Karpas-422 (cell line): Measurements from ENCODE around the gene PDGFD. TPM values are rescaled to one million over a fixed set of nuclear protein-coding genes. Genes with fewer than 3 reads are reported as not detected.

ENCODE experiments used
- DNase-seq: peaks from one replicate; pipeline ENCODE4 v3.0.0-alpha.2; 2015
- H2AFZ ChIP-seq: fragments of 200-600 bp; sonication (generic); 2 replicates; pipeline ENCODE4 v1.6.1; 2014; ENCODE audit warnings: antibody characterized with exemption, low read length, mixed read lengths
- H3K27ac ChIP-seq: fragments of 200-600 bp; sonication (generic); 2 replicates; pipeline ENCODE4 v1.5.1; 2014; ENCODE audit warnings: mild to moderate bottlenecking, low read length, moderate library complexity
- H3K27me3 ChIP-seq: fragments of 200-600 bp; sonication (generic); 2 replicates; pipeline ENCODE4 v1.6.1; 2014; ENCODE audit warnings: low read length, mixed read lengths
- H3K36me3 ChIP-seq: fragments of 200-600 bp; sonication (generic); 2 replicates; pipeline ENCODE4 v1.6.1; 2014; ENCODE audit warnings: low read length, mixed read lengths; ENCODE audit not compliant: insufficient read depth
- H3K4me1 ChIP-seq: fragments of 200-600 bp; sonication (generic); 2 replicates; pipeline ENCODE4 v1.6.1; 2014; ENCODE audit warnings: mild to moderate bottlenecking, low read length, mixed read lengths
- H3K4me2 ChIP-seq: fragments of 200-600 bp; sonication (generic); 2 replicates; pipeline ENCODE4 v1.6.1; 2014; ENCODE audit warnings: low read length, low read depth, mild to moderate bottlenecking; ENCODE audit not compliant: poor library complexity, severe bottlenecking
- H3K4me3 ChIP-seq: fragments of 200-600 bp; sonication (generic); 2 replicates; pipeline ENCODE4 v1.5.1; 2014; ENCODE audit warnings: mild to moderate bottlenecking, antibody characterized with exemption, low read length, mixed read lengths
- H3K79me2 ChIP-seq: fragments of 200-600 bp; sonication (generic); 2 replicates; pipeline ENCODE4 v1.6.1; 2014; ENCODE audit warnings: mild to moderate bottlenecking, low read length, mixed read lengths
- H3K9ac ChIP-seq: fragments of 200-600 bp; sonication (generic); 2 replicates; pipeline ENCODE4 v1.6.0; 2014; ENCODE audit warnings: low read length
- H3K9me2 ChIP-seq: fragments of 200-600 bp; sonication (generic), shearing (Covaris generic); replicated peaks from 2 replicates; pipeline ENCODE4 v1.6.0; 2014; ENCODE audit warnings: mild to moderate bottlenecking, low read length, moderate library complexity; ENCODE audit not compliant: insufficient read depth
- H3K9me3 ChIP-seq: fragments of 300-700, 200-600 bp; sonication (generic); 2 replicates; pipeline ENCODE4 v1.6.1; 2014; ENCODE audit warnings: low read length, mixed read lengths
- H4K20me1 ChIP-seq: fragments of 200-600 bp; sonication (generic); 2 replicates; pipeline ENCODE4 v1.6.1; 2014; ENCODE audit warnings: mild to moderate bottlenecking, antibody characterized with exemption, low read length, low read depth; ENCODE audit not compliant: insufficient read depth
- total RNA-seq: library from RNA; depleted of rRNA; stranded (reverse); fragments of >200 nt; shearing (Covaris generic); gene quantifications from 2 replicates; pipeline ENCODE4 v1.2.3, GENCODE V29; 2014; ENCODE audit warnings: low replicate concordance

PDGFD gene
- total RNA-seq, 1 experiment from 2014 or later = 360 TPM

GRCh38 chr11:104122011-104122635 is 41.8 kb downstream of the PDGFD start:
- peaks cover 42% of the 10 kb centered on the region for H3K36me3 ChIP-seq
- peaks cover 14% of the 10 kb centered on the region for H3K9me3 ChIP-seq
- H4K20me1 ChIP-seq = no peaks in the 10 kb centered on the region
- peak overlapping the region; percentile 0; the same call in 1 of the 2 replicates for H3K9ac ChIP-seq
- peaks cover 71% of the 10 kb centered on the region for H3K4me1 ChIP-seq
- DNase-seq = peak; percentile 69
- H3K9me2 ChIP-seq = no peaks in the 10 kb centered on the region
- no peaks in the 10 kb centered on the region for H3K27me3 ChIP-seq
- H3K27ac ChIP-seq = peak overlapping the region; percentile 81
- H3K79me2 ChIP-seq = peaks cover 87% of the 10 kb centered on the region
- peak overlapping the region; percentile 39 for H3K4me2 ChIP-seq
- peak overlapping the region; percentile 0; the same call in 1 of the 2 replicates for H3K4me3 ChIP-seq
- H2AFZ ChIP-seq = no peak overlapping the region

- H3K9ac ChIP-seq = peak overlapping the region; percentile 0; the same call in 1 of the 2 replicates
- no peaks in the 10 kb centered on the region for H3K9me2 ChIP-seq
- peak overlapping the region; percentile 81 for H3K27ac ChIP-seq
- no peaks in the 10 kb centered on the region for H4K20me1 ChIP-seq
- H3K36me3 ChIP-seq = peaks cover 54% of the 10 kb centered on the region
- peak; percentile 88 for DNase-seq
- H3K27me3 ChIP-seq = no peaks in the 10 kb centered on the region
- H3K4me3 ChIP-seq = 0 out of 2 replicates have a peak overlapping the region, but pooled peaks have one; percentile 0
- peaks cover 56% of the 10 kb centered on the region for H3K4me1 ChIP-seq
- H3K79me2 ChIP-seq = peaks cover 87% of the 10 kb centered on the region
- H3K9me3 ChIP-seq = peaks cover 14% of the 10 kb centered on the region
- peak overlapping the region; percentile 39 for H3K4me2 ChIP-seq
- no peak overlapping the region for H2AFZ ChIP-seq
Measured at GRCh38 chr11:104120493-104121137, 43.3 kb downstream of the PDGFD start.

- no peak overlapping the region for H3K27ac ChIP-seq
- peaks cover 55% of the 10 kb centered on the region for H3K36me3 ChIP-seq
- peaks cover 85% of the 10 kb centered on the region for H3K79me2 ChIP-seq
- peak overlapping the region; percentile 1; the same call in 1 of the 2 replicates for H3K4me3 ChIP-seq
- H3K9me2 ChIP-seq = no peaks in the 10 kb centered on the region
- no peaks in the 10 kb centered on the region for H3K27me3 ChIP-seq
- H2AFZ ChIP-seq = no peak overlapping the region
- H3K4me2 ChIP-seq = no peak overlapping the region
- H3K4me1 ChIP-seq = peaks cover 32% of the 10 kb centered on the region
- H3K9me3 ChIP-seq = peaks cover 15% of the 10 kb centered on the region
- no peak overlapping the region for H3K9ac ChIP-seq
- no peaks in the 10 kb centered on the region for H4K20me1 ChIP-seq
- DNase-seq = no peak
Measured at GRCh38 chr11:104118105-104118744, 45.7 kb downstream of the PDGFD start.

GRCh38 chr11:104113541-104113940 is 50.4 kb downstream of the PDGFD start:
- Histone ChIP-seq H3K79me2 (peaks cover 97% of the 10 kb centered on the region), H3K27me3 (no peaks in the 10 kb centered on the region), H3K27ac (no peak overlapping the region), H3K36me3 (peaks cover 67% of the 10 kb centered on the region), H3K9me3 (peaks cover 14% of the 10 kb centered on the region), H3K4me3 (no peak overlapping the region), H2AFZ (no peak overlapping the region), H3K4me2 (no peak overlapping the region), H4K20me1 (no peaks in the 10 kb centered on the region), H3K9me2 (no peaks in the 10 kb centered on the region), H3K4me1 (peaks cover 6% of the 10 kb centered on the region; the same call in 1 of the 2 replicates), H3K9ac (no peak overlapping the region)
- DNase-seq = no peak

GRCh38 chr11:104106136-104106754 is 57.7 kb downstream of the PDGFD start:
- H3K36me3 ChIP-seq = peaks cover 40% of the 10 kb centered on the region
- no peak overlapping the region for H3K4me2 ChIP-seq
- H3K4me1 ChIP-seq = peaks cover 21% of the 10 kb centered on the region
- no peak for DNase-seq
- no peaks in the 10 kb centered on the region for H3K9me3 ChIP-seq
- H3K27me3 ChIP-seq = no peaks in the 10 kb centered on the region
- H3K79me2 ChIP-seq = peaks cover 86% of the 10 kb centered on the region
- H4K20me1 ChIP-seq = no peaks in the 10 kb centered on the region
- H3K9me2 ChIP-seq = no peaks in the 10 kb centered on the region
- H3K27ac ChIP-seq = peak overlapping the region; percentile 10; the same call in 1 of the 2 replicates
- H2AFZ ChIP-seq = no peak overlapping the region
- H3K4me3 ChIP-seq = no peak overlapping the region
- no peak overlapping the region for H3K9ac ChIP-seq

GRCh38 chr11:104105155-104105554 is 58.8 kb downstream of the PDGFD start:
- Histone ChIP-seq H3K27ac (peak overlapping the region; percentile 10; the same call in 1 of the 2 replicates), H3K4me1 (peaks cover 19% of the 10 kb centered on the region), H3K4me3 (no peak overlapping the region), H3K79me2 (peaks cover 85% of the 10 kb centered on the region), H3K27me3 (no peaks in the 10 kb centered on the region), H3K36me3 (peaks cover 39% of the 10 kb centered on the region), H3K9ac (no peak overlapping the region), H3K9me3 (no peaks in the 10 kb centered on the region), H2AFZ (no peak overlapping the region), H3K9me2 (no peaks in the 10 kb centered on the region), H4K20me1 (no peaks in the 10 kb centered on the region), H3K4me2 (no peak overlapping the region)
- no peak for DNase-seq

- no peak overlapping the region for H3K4me3 ChIP-seq
- no peak overlapping the region for H2AFZ ChIP-seq
- H3K9me2 ChIP-seq = no peaks in the 10 kb centered on the region
- H3K79me2 ChIP-seq = peaks cover 85% of the 10 kb centered on the region
- H3K27me3 ChIP-seq = no peaks in the 10 kb centered on the region
- no peaks in the 10 kb centered on the region for H4K20me1 ChIP-seq
- H3K9ac ChIP-seq = no peak overlapping the region
- H3K4me1 ChIP-seq = peaks cover 24% of the 10 kb centered on the region
- H3K9me3 ChIP-seq = no peaks in the 10 kb centered on the region
- H3K4me2 ChIP-seq = no peak overlapping the region
- H3K36me3 ChIP-seq = peaks cover 38% of the 10 kb centered on the region
- no peak for DNase-seq
- peak overlapping the region; percentile 10; the same call in 1 of the 2 replicates for H3K27ac ChIP-seq
Measured at GRCh38 chr11:104104664-104105063, 59.3 kb downstream of the PDGFD start.

GRCh38 chr11:104104201-104104600 is 59.7 kb downstream of the PDGFD start:
- no peak overlapping the region for H3K4me3 ChIP-seq
- H3K4me2 ChIP-seq = no peak overlapping the region
- no peak overlapping the region for H2AFZ ChIP-seq
- no peaks in the 10 kb centered on the region for H3K27me3 ChIP-seq
- peaks cover 34% of the 10 kb centered on the region for H3K36me3 ChIP-seq
- H3K4me1 ChIP-seq = peaks cover 27% of the 10 kb centered on the region
- H3K9me3 ChIP-seq = no peaks in the 10 kb centered on the region
- H3K79me2 ChIP-seq = peaks cover 84% of the 10 kb centered on the region
- H3K27ac ChIP-seq = no peak overlapping the region; the same call in 1 of the 2 replicates
- H3K9me2 ChIP-seq = no peaks in the 10 kb centered on the region
- no peak for DNase-seq
- H3K9ac ChIP-seq = no peak overlapping the region
- H4K20me1 ChIP-seq = no peaks in the 10 kb centered on the region
